ENCODE measurements around the gene STXBP5. TPM values are rescaled to one million over a fixed set of nuclear protein-coding genes. Genes with fewer than 3 reads are reported as not detected.

The STXBP5 gene
- total RNA-seq, 1 experiment from 2014 or later, result 11.6 TPM

DNA sequence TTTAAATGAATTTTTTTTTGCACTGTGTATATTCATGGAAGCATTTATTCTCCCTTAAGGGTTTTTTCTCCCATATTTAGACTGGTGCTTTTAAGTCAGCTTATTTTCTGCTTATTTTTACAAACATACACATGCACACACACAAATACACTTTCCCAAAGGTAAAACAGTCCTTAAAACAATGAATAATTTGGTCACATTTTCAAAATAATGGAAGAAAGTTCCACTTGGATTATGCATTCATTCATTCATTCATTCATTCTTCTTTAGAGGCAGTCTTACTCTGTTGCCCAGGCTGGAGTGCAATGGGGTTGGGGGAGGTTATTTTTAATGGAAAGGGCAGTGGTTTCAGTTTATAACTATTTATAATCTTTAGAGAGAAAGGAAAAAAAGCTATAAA is 69.8 kb downstream of the STXBP5 start:
- Histone ChIP-seq H2BK120ac (ENCODE audit: low read depth, low read length, poor library complexity, severe bottlenecking) (no peak overlapping the region), H3K4me2 (ENCODE audit: insufficient read depth, insufficient read length, low read length) (no peak overlapping the region), H2BK5ac (ENCODE audit: insufficient read length, low read length) (no peak overlapping the region), H3K4ac (ENCODE audit: low read depth, low read length) (no peak overlapping the region), H2AFZ (ENCODE audit: low read length) (no peak overlapping the region), H3K23me2 (ENCODE audit: insufficient read length, low read depth, low read length, poor library complexity, severe bottlenecking) (no peaks in the 10 kb centered on the region), H3K56ac (ENCODE audit: insufficient read length, low read depth, low read length) (no peak overlapping the region), H4K20me1 (ENCODE audit: control insufficient read depth, insufficient read depth, insufficient read length) (no peaks in the 10 kb centered on the region), H4K91ac (ENCODE audit: insufficient read length, low read depth, low read length) (no peak overlapping the region), H4K5ac (ENCODE audit: insufficient read length, low read depth, low read length) (no peak overlapping the region), H2AK5ac (ENCODE audit: insufficient read length, low read length) (no peak overlapping the region), H3K27me3 (ENCODE audit: insufficient read depth, low read length) (no peaks in the 10 kb centered on the region), H3K79me1 (ENCODE audit: insufficient read depth, low read depth, low read length, poor library complexity, severe bottlenecking) (no peaks in the 10 kb centered on the region), H3K9ac (ENCODE audit: extremely low read depth, insufficient read length, low read length) (no peak overlapping the region), H3K9me3 (ENCODE audit: control insufficient read depth, low read depth, low read length) (no peaks in the 10 kb centered on the region), H4K8ac (replicated peaks; ENCODE audit: insufficient read length, low read depth, low read length) (no peak overlapping the region), H3K4me1 (ENCODE audit: insufficient read depth, low read length) (no peaks in the 10 kb centered on the region), H3T11ph (ENCODE audit: low read length) (no peak overlapping the region), H3K27ac (ENCODE audit: insufficient read length, low read depth, low read length) (no peak overlapping the region), H3K23ac (ENCODE audit: insufficient read length, low read depth, low read length) (no peak overlapping the region), H2BK15ac (ENCODE audit: low read depth, low read length) (no peak overlapping the region), H2BK20ac (ENCODE audit: low read depth, low read length, poor library complexity, severe bottlenecking) (no peak overlapping the region), H2BK12ac (ENCODE audit: insufficient read length, low read depth, low read length) (no peak overlapping the region), H3K14ac (ENCODE audit: insufficient read depth, low read length) (no peak overlapping the region), H3K18ac (ENCODE audit: insufficient read length, low read depth, low read length) (no peak overlapping the region), H3K79me2 (ENCODE audit: insufficient read depth, low read length) (no peaks in the 10 kb centered on the region)
- no peaks in the 10 kb centered on the region for H3K27me3 Mint-ChIP-seq (ENCODE audit: low read depth)
- H3K4me3 Mint-ChIP-seq, result no peak overlapping the region
- no peak for DNase-seq
- no peak overlapping the region for H3K27ac Mint-ChIP-seq
- H3K36me3 Mint-ChIP-seq (ENCODE audit: insufficient read depth in 1 of 3, low read depth in 3 of 3), result peaks cover 15 to 33% (median 27%) of the 10 kb centered on the region in 3 experiments; a peak in 6 of 7 replicates
- H3K4me1 Mint-ChIP-seq, result no peaks in the 10 kb centered on the region
- H3K9me3 Mint-ChIP-seq, result peaks cover 0 to 3% of the 10 kb centered on the region in 2 experiments; a peak in 2 of 5 replicates
- TF ChIP-seq, protein P1, sequence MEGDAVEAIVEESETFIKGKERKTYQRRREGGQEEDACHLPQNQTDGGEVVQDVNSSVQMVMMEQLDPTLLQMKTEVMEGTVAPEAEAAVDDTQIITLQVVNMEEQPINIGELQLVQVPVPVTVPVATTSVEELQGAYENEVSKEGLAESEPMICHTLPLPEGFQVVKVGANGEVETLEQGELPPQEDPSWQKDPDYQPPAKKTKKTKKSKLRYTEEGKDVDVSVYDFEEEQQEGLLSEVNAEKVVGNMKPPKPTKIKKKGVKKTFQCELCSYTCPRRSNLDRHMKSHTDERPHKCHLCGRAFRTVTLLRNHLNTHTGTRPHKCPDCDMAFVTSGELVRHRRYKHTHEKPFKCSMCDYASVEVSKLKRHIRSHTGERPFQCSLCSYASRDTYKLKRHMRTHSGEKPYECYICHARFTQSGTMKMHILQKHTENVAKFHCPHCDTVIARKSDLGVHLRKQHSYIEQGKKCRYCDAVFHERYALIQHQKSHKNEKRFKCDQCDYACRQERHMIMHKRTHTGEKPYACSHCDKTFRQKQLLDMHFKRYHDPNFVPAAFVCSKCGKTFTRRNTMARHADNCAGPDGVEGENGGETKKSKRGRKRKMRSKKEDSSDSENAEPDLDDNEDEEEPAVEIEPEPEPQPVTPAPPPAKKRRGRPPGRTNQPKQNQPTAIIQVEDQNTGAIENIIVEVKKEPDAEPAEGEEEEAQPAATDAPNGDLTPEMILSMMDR (conservative IDR thresholded peaks at IDR 0.05), result no peak

Data from H9 (cell line).